HG03378 (cell line): Measurements from ENCODE around the gene ZBTB43.
A peak's percentile ranks its signal among the peaks of the same experiment; 100 is the strongest.
"Not testable (repeated sequence)": the region's sequence is repeated elsewhere in the genome, so short reads cannot be mapped to it uniquely, and the experiment has no call there.

Experiments used
- ATAC-seq: cut with Tn5 transposase; IDR thresholded peaks from one replicate; pipeline ENCODE4 v1.9.1; 2021; ENCODE audit warnings: mild to moderate bottlenecking, moderate library complexity; ENCODE audit not compliant: unreplicated experiment

The ZBTB43 gene

GRCh38 chr9:126788634-126789349, 16.0 kb upstream of the ZBTB43 start:
- ATAC-seq = no peak

GRCh38 chr9:126790561-126790960, 14.3 kb upstream of the ZBTB43 start:
- no peak for ATAC-seq

GRCh38 chr9:126791406-126792230, 13.2 kb upstream of the ZBTB43 start:
- ATAC-seq = no peak

DNA sequence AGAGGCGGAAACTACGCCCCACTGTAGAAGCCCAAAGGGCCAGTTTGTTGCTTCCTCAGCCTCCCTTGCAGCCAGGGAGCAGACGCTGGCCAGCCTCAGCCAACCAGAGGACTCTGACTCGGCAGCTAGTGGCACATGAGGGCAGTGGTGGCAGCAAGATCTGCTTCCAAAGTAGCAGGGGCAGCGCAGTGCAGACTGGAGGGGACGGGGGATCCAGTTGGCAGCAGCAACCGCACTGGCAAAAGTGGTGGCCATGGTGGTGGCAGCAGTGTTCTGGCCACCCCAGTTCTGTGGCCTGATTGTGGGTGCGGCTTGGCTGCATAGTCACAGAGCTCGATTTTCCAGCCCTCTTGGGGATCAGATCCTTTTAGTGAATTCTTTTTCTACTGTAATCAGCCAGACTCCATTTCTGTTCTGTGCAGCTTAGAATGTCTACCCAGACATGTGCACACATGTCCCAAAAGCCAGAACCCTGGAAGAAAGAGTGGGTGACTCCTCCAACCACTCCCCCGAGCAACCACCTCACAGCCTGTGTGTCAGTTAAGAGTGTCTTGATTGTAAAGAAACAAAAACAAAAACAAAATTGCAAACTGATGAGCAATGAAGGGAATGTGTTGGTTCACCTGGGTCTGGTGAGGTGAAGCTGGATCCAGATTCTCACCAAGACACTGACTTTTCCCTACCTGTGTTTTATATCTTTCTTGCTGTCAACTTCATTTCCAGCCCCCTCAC, 11.0 kb upstream of the ZBTB43 start:
- ATAC-seq = no peak

DNA sequence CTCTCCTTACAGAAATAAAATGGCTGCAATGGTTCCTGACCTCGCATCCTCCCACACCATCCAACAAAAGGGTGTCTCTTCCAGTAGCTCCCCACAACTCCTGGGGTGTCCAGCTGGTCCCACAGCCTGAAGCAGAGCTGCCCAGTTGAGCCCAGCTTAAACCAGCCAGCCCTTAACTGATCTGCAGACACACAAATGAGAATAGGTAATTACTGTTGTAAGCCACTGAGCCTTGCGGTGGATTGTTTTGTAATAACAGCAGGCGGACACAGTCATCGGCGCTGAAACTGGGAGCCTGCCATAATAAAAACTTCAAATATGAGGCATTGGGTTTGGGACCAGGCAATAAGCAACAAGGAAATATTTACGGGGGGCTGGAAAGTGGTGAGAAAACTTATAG, 10.4 kb upstream of the ZBTB43 start:
- no peak for ATAC-seq

- ATAC-seq = no peak
Observed at GRCh38 chr9:126796758-126797157, 8.1 kb upstream of the ZBTB43 start.

DNA sequence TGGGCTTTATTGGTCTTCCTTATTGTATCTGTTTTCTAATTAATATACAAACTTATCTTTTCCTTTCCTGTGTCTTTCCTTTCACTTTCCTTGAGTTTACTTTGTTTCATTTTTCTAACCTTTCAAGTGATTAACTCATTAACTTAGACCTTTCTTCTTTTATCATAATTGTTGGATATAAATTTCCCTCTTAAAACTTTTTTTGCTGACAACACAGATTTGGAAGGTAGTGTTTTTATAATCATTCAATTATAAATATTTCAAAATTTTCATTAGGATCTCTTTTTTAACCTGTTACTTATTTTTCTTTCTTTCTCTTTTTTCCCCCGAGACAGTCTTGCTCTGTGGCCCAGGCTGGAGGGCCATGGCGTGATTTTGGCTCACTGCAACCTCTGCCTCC, 6.9 kb upstream of the ZBTB43 start:
- no peak for ATAC-seq

DNA sequence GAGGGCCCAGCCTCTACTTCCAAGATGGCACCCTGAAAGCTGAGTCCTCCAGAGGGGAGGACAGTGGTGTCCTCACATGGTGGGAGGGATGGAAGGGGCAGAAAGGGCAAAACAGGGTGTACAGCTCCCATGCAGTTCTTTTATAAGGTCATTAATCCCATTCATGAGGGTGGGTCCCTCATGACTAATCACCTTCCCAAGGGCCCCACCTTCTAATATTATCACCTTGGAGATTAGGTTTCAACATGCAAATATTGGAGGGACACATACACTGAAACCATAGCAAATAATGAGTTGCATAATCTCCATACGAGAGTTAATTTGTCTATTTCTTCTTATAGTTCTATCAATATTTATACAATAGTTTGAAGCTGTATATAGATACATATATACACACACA, 5.8 kb upstream of the ZBTB43 start:
- no peak for ATAC-seq

GRCh38 chr9:126802318-126803059, 2.4 kb upstream of the ZBTB43 start:
- no peak for ATAC-seq

DNA sequence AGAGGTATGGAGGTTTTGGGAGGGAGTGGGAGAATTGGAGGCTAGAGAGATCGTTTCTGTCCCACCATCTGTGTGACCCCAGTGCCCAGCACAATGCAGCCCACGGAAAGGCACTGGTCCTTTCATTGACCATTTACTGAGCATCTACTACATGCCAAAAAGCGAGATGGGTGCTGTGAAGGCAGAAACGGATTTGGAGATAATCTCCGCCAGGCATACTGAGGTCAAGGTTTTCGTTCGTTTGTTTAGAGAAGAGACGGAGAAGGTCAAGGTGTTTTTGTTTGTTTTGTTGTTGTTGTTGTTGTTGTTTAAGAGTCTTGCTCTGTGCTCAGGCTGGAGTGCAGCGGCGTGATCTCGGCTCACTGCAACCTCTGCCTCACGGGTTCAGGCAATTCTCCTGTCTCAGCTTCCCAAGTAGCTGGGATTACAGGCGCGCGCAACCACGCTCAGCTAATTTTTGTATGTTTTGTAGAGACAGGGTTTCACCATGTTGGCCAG, 593 bp upstream of the ZBTB43 start:
- ATAC-seq = no peak

GRCh38 chr9:126805554-126806262, 868 bp downstream of the ZBTB43 start:
- peak; percentile 65 for ATAC-seq

GRCh38 chr9:126806336-126806735, 1.5 kb downstream of the ZBTB43 start:
- ATAC-seq = no peak

DNA sequence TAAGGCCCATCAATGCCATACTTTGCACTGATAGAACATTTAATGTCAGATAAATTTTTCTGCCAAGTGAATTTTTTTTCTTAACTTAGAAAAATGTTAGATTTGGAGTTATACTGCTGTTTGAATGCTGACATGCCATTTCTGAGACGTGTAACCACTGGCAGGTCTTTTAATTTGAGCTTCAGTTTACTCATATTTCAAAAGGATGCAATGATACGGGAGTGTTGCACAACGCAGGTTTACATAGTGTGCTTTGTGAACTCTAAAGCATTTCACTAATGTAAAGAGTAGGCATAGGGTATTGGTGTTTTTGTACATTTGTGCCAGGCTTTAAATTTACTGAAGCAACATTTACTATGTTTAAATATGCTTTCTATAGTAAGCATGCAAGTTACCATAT, 4.2 kb downstream of the ZBTB43 start:
- ATAC-seq = no peak

DNA sequence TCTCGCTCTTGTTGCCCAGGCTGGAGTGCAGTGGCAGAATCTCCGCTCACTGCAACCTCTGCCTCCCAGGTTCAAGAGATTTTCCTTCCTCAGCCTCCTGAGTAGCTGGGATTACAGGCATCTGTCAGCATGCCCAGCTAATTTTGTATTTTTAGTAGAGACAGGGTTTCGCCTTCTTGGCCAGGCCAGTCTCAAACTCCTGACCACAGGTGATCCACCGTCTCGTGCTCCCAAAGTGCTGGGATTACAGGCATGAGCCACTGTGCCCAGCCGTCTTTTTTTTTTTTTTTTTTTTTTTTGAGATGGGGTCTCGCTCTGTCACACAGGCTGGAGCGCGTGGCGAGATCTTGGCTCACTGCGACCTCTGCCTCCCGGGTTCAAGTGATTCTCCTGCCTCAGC, 5.4 kb downstream of the ZBTB43 start:
- ATAC-seq = not testable (repeated sequence)

DNA sequence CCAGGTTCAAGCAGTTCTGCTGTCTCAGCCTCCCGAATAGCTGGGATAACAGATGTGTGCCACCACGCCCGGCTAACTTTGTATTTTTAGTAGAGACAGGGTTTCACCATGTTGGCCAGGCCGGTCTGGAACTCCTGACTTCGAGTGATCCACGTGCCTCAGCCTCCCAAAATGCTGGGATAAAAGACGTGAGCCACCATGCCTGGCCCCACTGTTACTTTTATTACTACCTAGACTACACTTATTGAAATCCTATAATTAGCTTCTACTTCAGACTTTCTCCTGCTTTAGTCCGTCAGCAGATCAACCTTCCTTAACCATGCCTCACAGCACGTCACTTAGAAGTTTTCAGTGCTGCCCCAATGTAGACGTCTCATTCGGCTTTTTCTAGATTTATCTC, 8.2 kb downstream of the ZBTB43 start:
- ATAC-seq = no peak

DNA sequence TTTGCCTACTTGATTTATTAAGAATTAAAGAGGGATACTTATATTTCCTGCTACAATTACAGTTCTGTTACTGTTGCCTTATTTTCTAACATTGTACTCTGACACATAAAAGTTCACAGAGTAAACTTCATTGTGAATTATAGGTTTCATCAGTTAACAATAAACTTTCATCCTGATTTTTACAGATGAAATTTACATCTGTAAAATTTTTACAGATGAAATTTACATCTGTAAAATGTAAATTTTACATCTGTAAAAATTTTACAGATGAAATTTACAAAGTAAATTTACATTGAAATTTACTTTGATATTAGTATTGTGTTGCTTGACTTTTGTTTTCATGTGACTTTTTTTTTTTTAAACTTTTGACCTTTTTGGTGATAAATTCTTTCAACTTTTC, 9.3 kb downstream of the ZBTB43 start:
- ATAC-seq = no peak

- ATAC-seq = not testable (repeated sequence)
Observed at GRCh38 chr9:126817615-126818014, 12.8 kb downstream of the ZBTB43 start.

DNA sequence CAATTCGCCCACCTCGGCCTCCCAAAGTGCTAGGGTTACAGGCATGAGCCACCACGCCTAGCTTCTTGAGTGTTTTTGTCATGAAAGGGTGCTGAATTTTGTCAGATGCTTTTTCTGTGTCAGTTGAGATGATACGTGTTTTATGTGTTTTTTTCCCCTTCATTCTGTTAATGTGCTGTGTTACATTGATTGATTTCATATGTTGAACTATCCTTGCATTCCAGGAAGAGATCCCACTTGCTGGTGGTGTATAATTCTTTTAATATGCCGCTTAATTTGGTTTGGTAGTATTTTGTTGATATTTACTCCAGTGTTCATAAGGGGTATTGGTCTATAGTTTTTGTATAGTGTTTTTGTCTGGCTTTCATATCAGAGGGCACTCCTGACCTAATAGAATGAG, 13.6 kb downstream of the ZBTB43 start:
- no peak for ATAC-seq

GRCh38 chr9:126819482-126819881, 14.6 kb downstream of the ZBTB43 start:
- no peak for ATAC-seq

GRCh38 chr9:126822278-126822677, 17.4 kb downstream of the ZBTB43 start:
- no peak for ATAC-seq
